T-helper 2 cell treated with Interferon-gamma antibody and Interleukin-4, amounts not matched to agents 100 ng/mL and 5 ng/mL, for 36 hours (primary cell): ENCODE measurements around the gene KBTBD7. TPM values are rescaled to one million over a fixed set of nuclear protein-coding genes. Genes with fewer than 3 reads are reported as not detected.

Experiments used
- intact Hi-C: fragments of 100-400 bp; cut with micrococcal nuclease; formaldehyde crosslinking; loops from one replicate; pipeline ENCODE4 v1.15.1; 2023
- total RNA-seq: library from RNA; stranded (reverse); gene quantifications from 2 replicates; pipeline ENCODE4 v1.2.3, GENCODE V29; 2022

The KBTBD7 gene, protein sequence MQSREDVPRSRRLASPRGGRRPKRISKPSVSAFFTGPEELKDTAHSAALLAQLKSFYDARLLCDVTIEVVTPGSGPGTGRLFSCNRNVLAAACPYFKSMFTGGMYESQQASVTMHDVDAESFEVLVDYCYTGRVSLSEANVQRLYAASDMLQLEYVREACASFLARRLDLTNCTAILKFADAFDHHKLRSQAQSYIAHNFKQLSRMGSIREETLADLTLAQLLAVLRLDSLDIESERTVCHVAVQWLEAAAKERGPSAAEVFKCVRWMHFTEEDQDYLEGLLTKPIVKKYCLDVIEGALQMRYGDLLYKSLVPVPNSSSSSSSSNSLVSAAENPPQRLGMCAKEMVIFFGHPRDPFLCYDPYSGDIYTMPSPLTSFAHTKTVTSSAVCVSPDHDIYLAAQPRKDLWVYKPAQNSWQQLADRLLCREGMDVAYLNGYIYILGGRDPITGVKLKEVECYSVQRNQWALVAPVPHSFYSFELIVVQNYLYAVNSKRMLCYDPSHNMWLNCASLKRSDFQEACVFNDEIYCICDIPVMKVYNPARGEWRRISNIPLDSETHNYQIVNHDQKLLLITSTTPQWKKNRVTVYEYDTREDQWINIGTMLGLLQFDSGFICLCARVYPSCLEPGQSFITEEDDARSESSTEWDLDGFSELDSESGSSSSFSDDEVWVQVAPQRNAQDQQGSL
- 10.6 and 11.8 TPM in 2 replicates for total RNA-seq

DNA sequence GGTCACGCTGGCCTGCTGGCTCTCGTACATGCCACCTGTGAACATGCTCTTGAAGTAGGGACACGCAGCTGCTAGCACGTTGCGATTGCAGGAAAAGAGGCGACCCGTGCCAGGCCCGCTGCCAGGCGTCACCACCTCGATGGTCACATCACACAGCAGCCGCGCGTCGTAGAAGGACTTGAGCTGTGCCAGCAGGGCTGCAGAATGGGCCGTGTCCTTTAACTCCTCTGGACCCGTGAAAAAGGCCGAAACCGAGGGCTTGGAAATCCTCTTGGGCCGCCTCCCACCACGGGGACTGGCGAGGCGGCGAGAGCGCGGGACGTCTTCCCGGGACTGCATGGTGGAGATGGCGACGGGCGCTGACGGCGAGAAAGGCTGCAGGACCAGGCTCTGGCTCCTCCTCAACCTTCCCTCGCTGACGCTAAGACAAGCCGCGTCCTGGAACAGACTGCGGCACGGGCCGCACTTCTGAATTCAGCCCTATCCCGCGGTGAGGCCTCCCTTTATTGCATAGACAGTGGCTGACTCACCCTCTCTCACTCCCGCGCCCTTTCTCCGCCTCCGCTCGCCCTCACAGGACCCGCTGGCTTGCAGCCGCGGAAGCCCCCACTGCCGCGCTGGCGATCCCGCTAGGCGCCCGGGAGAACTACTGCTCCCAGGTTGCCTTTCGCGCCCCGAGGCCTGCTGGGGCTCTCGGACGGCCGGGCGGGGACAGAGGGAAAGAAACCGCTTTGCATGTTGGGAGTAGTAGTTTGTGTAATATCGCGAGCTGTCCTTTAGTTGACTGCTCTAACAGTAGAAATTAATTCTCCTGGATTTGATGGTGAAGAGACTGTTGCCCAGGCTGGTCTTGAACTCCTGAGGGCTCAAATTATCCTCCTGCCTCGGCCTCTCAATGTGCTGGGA lies at the start of gene KBTBD7:
Gene KBTBD7, minus strand, starts transcription at position 651 of the 906 bp plus-strand sequence. Its CDS starts 312 bp downstream, at position 339.
- intact Hi-C loops: loop anchor here (1.0 to 10.0 kb wide), 6 partner anchors 62 to 419 kb away; partner anchors contain the start of genes KBTBD6, MRPS31, MTRF1 and NAA16

DNA sequence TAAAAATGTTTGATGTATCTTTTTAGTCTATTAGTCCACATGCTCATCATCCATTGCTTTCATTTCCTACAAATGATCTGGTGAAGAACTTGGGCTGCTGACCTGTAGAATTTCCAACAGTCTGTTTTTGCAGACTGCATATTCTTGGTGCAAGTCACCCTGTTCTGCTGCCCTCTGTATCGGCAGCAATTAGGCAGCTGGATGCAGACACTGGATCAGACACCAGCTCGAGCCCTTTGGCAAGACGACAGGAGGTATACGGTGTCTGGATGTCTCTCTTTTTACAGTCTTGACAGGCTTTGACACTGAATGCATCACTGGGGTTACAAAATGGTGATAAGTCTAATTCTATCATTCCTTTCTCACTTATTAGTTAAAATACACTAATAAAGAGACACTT lies 47.3 kb upstream of the KBTBD7 start:
- intact Hi-C loops: no loop called here

DNA sequence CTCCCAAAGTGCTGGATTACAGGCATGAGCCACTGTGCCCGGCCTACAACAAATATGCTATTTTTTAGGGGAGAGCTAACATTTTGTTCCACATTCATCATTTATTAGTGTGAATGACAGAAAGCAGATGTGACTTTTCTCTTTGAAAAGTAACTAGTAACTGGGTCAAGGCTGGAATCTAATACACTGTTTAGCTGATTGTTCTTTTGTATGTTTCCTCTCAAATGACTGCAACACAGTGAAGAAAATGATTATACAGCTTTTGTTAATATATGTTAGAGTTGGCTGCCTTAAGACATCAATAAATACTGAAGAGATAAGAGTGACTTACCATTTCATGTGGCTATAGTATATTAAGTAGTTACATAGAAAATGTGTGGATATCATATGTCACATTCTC lies 42.0 kb upstream of the KBTBD7 start:
- intact Hi-C loops: no loop called here

DNA sequence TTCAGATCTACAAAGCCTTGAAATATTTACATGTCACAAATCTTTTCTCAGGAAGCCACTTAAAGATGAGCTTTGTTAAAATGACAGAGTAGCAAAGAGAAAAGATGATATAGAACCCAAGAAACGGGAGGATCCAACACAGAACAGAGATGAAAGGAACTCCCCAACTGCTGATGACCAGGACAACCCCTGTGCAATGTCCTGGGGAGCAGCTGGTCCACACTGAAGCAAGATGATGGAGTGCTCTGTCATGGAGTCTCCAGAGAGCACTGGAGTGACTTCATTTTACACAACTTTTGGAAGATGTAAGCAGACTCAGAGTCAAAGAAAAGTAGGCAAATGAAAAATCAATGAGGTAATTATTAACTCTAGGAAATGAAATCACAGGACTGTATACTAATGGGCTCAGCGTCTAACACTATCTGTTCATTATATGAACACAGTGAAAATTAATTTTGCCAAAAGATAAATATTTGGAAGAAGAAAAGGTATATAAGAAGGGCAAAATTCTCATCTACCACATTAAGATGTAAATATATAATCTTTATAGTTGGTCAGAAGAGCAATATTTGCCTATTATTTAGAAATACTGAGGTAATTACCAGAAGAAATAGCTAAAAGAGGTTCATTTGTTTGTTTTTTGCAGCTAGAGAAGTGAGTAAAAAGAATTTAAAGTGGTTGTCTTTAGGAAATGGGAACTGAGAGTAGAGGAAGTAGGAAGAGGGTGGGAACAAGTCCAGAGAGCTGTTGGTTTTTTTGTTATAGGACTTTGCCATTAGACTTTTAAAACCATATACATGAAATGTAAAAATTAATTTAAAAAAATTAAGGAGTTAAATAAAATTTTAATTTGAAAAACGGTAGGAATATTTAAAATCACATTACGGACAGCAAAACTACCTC lies 38.5 kb upstream of the KBTBD7 start:
- intact Hi-C loops: no loop called here

DNA sequence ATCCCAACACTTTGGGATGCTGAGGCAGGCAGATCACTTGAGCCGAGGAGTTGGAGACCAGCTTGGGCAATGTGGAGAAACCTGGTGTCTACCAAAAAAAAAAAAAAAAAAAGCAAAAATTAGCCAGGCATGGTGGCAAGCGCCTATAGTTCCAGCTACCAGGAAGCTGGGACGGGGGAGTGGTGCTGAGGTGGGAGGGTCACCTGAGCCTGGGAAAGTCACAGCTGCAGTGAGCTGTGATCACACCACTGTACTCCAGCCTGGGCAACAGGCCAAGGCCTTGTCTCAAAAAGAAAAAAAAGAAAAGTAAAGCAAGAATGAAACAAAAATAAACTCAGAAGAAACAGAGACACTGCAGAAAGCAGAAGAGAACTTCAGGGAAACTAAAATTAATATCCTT lies 37.4 kb upstream of the KBTBD7 start:
- intact Hi-C loops: no loop called here

DNA sequence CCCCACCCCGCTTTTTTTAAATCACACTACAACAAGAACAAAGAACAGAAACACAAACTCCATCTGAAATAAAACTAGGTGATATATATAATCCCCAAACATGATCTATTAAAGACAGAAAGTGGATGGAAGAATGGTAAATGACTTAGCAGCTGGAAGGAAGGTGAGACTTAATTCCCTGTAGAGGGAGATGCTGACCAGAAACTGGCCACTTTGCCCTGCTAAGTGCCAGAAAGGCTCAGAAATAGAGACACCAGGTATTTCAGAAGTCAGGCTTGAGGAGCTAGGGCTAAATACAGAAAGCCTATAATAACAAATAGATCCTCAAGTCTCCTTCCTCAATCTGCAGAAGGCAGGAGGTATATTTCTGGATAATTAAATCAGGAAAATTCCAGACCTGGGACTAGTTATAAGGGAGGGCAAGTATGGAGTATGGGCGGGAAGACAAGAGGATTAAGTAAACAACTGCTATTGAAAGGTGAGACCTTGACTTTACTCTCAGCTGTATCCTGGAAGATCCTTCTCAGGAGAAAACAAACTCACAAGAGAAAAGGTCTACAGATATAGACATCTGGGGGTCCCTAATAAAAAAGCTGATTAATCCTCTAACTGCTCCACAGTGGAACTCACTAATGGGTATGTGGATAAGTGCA lies 36.8 kb upstream of the KBTBD7 start:
- intact Hi-C loops: no loop called here

DNA sequence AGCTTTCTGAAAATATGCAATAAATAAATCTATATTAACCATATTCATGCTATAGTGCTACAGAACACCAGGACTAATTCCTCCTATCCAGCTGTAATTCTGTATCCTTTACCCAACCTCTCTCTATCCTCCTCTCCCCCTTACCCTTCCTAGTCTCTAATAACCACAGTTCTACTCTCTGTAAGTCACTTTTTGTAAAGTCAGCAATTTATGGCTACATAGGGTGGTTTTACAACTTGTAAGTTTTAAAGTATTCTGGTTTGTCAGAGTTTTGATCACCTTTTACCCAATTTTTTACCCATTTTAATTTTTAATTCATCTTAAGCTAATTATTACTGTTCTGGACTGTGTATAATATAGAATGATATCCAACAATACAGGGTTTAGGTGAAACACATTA lies 35.0 kb upstream of the KBTBD7 start:
- intact Hi-C loops: no loop called here

DNA sequence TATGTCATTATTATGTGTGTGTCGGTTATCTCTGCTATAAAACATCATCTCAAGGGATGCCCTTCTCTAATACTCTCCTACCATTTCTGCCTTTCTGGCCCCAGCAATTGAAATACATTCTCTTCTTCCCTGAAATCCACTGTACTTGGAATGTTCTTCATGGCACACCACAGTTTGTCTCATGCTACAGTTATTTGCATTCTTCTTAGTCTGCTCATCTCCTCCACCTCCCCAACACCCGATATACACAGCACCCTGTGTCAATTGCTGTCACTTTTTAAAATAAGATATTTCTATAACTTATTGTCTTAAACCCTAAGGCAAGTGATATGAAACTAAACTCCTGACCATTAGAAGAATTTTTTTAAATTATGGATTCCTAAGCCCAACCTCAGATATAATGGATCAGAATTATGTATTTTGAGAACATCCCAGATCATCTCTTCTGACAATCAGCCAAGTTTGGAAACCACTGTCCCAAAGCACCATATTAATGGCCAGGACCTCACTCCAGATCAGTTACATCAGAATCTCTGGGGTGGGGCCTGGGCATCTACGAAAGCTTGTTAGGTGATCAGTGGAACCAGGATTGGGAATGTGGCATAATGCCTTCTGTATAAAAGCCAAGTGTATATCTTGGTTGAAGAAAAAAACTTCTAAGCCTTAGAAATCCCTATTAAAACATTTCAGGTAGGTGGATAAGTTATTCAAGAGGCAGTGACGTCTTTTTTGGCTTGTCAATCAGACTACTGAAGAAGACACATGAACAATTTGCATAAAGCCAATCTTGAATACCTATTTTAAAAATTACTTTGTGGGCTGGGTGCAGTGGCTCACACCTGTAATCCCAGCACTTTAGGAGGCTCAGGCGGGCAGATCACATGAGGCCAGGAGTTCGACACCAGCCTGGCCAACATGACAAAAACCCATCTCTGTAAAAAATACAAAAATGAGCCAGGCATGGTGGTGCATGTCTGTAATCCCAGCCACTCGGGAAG lies 30.0 kb upstream of the KBTBD7 start:
- intact Hi-C loops: no loop called here

DNA sequence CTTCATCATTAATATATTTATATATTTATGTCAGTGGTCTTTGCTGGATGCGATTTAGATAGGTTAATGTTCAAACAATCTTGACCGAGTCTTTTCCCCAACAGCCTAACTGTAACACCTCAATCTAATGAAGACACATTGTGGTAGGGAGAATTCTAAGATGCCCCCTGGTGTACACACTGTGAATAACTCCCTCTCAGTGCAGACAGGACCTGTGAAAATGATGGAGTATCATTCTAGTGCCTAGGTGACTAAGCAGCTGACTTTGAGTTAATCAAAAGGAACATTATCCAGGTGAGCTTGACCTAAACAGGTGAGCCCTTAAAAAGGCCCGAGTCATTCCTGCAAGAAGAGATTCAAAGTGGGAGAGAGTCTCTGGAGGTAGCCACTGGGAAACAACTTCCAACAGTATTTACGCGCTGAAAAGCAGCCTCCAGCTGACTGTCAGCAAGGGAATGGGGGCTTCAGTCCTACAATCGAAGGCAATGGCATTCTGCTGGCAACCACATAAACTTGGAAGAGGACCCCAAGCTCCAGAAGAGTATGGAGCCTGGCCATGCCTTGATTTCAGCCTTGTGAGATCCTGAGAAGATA lies 28.0 kb upstream of the KBTBD7 start:
- intact Hi-C loops: loop anchor here (1.0 kb wide), 2 partner anchors 147 to 168 kb away; no protein-coding TSS in a partner anchor

DNA sequence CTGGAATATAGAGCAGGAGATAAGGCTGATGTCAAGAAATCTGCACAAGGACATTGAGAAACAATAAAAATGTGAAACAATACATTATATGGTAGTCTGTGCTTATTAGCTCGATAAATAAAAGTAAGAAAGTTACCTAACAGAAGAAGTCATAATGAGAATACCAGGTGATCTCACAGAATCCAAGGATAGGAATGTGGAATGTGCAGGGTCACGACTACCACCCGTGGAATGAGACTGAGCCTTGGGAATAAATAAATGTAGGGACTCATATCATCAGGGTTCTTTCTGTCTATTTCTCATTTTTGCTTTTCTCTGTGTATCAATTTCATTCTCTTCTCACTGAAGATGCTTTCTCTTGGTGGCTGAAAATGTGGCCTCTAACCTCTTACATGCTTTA lies 26.0 kb upstream of the KBTBD7 start:
- intact Hi-C loops: no loop called here

DNA sequence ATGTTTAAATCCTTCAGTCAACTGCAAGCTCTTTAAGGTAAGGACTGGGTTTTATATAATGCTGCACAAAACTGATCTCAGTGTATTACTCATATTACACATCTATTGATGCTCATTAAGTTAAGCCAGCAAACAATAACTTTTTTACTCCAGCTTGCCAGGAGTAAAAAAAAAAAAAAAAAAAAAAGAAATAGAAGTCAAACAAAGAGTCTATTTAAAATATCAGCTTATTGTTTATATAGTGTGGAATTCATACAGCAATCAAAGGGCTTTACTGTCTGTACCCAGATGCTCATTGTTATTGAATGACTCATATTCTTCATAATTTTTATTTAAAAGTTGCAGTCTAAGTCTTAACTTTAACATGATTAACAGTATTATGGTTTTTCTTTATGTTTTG lies 21.8 kb upstream of the KBTBD7 start:
- intact Hi-C loops: no loop called here

DNA sequence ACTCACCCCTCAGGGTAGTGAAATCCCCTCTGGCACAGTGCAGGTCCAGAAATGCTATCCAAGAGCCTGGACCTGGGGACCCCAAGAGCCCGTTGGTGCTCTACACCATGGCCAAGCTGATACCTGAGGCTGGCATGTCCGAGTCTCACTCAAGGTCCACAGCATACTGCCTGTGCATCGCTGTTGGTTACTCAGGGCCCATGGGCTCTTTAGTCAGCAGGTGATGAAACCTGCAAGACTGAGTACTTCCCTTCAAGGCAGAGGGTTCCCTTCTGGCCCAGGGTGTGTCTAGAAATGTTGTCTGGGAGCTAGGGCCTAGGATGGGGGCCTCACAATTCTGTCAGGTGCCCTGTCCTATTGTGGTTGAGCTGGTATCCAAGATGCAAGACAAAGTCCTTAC lies 19.6 kb upstream of the KBTBD7 start:
- intact Hi-C loops: no loop called here

DNA sequence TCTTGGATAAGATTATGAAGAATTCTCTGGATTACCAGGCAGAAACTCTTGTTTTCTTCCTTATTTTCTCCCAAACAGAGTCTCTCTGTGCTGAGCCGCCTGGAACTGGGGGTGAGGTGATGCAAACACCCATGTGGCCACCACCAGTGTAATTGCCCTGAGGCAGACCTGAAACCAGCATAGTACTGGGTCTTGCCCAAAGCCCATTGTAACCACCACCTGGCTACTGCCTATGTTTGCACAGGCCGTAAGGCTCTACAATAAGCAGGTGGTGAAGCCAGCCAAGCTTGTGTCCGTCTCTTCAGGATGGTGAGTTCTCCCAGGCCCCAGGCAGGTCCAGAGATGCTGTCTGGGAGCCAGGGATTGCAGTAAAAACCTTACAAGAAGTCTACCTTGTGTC lies 18.9 kb upstream of the KBTBD7 start:
- intact Hi-C loops: no loop called here

DNA sequence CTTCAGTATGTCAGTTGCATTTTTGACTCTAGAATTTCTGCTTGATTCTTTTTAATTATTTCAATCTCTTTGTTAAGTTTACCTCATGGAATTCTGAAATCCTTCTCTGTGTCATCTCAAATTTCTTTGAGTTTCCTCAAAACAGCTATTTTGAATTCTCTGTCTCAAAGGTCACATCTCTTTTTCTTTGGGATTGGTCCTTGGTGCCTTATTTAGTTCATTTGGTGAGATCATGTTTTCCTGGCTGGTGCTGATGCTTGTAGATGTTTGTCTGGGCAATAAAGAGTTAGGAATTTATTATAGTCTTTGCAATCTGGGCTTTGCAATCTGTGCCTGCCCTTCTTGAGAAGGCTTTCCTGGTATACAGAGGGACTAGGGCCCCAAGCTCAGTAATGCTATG lies 18.5 kb upstream of the KBTBD7 start:
- intact Hi-C loops: no loop called here

DNA sequence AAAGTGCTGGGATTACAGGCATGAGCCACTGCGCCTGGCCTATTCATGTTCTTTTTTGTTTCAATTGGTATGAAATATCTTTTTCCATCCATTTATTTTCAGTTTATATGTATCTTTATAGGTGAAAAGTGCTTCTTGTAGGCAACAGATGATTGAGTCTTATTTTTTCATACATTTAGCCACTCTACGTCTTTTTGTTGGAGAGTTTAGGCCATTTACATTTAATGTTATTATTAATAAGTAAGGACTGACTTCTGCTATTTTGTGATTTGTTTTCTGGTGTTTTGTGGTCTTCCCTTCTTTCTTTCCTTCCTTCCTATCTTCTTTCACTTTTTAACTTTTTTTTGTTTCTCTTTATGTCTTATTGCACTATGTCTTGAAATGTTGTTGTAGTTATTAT lies 16.7 kb upstream of the KBTBD7 start:
- intact Hi-C loops: no loop called here

DNA sequence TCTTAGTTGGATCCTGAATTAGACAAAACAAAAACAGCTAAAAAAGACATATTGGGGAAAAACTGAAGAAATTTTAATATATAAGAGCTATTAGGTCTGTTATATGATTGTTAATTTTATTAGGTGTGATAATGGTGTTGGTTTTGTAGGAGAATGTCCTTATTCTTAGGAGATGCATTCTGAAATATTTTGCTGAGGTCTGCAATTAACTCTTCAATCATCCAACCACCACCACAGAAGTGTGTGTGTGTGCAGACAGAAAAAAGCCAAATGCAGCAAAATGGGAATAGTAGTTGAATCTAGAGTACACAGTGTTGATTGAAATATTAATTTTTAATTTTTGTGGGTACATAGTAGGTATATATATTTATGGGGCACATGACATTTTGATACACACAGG lies 12.1 kb upstream of the KBTBD7 start:
- intact Hi-C loops: no loop called here

DNA sequence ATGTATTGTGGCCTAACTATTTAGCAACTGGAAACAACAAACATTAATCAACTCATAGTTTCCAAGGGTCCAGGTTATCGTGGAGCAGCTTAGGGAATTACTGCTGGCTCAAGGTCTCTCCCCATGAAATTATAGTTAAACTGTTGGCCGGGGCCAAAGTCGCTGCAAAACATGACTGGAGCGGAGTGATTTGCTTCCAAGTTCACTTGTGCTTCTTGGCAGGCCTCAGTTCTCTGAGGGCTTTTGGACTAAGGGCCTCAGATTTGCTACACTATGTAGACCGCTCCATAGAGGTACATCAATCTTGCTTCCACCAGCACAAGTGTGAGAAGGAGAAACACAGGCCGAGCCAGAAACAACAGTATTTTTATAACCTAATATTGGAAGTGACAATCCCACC lies 9.4 kb upstream of the KBTBD7 start:
- intact Hi-C loops: no loop called here

DNA sequence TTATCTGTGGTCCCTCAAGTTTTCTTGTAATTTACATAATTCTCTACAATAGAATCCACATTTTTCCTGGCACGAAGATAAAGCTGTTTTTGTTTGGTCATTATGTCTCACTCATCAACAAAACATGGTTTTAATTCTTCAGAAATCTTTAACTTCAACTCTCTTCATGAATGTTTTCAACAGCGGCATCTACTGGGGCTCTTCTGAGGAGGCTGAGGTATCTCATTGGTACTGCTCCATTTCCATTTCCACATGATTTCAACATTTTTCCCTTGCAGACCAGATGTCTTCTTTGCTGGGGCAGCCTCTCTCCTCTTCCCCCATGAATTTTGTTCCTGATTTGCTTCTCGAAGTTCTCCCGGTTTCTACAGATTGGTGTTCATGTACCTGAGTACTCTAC lies 5.8 kb upstream of the KBTBD7 start:
- intact Hi-C loops: no loop called here
